ENCODE data around the gene UTS2R.

DNA sequence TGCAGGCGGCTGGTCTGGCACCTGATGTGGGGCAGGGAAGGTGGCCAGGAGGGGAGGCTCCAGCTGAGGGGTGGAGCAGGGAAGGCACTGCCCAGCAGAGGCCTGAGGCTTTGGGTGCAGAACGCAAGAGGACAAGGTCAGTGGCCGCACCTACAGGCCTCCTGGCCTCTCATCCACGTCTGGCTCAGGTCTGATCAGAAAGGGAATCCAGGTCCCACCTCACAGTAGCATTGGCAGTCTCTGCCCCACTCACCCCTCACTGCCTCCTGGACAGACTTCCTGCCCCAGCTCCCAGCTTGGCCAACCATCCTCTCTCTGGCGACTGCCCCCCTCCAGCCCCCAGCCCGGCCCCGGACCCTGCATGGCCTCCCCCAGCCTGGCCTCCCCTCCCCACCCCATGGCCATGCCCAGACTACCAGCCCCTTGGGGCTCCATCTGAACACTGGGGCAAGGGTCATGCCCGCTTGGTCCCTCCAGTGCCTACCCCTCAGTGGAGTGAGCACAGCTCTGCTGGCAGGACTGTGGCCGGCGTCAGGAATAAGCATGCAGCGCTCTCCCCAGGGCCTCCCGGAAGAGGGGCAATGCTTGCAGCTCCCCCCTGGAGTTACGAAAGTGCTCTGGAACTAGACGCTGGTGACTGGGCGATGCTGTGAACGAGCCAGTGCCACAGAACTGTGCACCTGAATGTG lies 4.6 kb downstream of the UTS2R start:
- TF ChIP-seq, protein P1, sequence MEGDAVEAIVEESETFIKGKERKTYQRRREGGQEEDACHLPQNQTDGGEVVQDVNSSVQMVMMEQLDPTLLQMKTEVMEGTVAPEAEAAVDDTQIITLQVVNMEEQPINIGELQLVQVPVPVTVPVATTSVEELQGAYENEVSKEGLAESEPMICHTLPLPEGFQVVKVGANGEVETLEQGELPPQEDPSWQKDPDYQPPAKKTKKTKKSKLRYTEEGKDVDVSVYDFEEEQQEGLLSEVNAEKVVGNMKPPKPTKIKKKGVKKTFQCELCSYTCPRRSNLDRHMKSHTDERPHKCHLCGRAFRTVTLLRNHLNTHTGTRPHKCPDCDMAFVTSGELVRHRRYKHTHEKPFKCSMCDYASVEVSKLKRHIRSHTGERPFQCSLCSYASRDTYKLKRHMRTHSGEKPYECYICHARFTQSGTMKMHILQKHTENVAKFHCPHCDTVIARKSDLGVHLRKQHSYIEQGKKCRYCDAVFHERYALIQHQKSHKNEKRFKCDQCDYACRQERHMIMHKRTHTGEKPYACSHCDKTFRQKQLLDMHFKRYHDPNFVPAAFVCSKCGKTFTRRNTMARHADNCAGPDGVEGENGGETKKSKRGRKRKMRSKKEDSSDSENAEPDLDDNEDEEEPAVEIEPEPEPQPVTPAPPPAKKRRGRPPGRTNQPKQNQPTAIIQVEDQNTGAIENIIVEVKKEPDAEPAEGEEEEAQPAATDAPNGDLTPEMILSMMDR (IDR thresholded peaks at IDR 0.05), result no peak
- TF ChIP-seq EP300 (IDR thresholded peaks at IDR 0.05) (no peak), POLR2A (IDR thresholded peaks at IDR 0.05; ENCODE audit: low read depth) (no peak), POLR2AphosphoS5 (IDR thresholded peaks at IDR 0.05) (no peak)

Data from esophagus muscularis mucosa (tissue), 4 donors.